ENCODE results near the gene TSPAN17. TPM values are rescaled to one million over a fixed set of nuclear protein-coding genes. Genes with fewer than 3 reads are reported as not detected.

TSPAN17 gene
- polyA plus RNA-seq, 1 experiment, result 40.9 TPM

- TF ChIP-seq, protein P1, sequence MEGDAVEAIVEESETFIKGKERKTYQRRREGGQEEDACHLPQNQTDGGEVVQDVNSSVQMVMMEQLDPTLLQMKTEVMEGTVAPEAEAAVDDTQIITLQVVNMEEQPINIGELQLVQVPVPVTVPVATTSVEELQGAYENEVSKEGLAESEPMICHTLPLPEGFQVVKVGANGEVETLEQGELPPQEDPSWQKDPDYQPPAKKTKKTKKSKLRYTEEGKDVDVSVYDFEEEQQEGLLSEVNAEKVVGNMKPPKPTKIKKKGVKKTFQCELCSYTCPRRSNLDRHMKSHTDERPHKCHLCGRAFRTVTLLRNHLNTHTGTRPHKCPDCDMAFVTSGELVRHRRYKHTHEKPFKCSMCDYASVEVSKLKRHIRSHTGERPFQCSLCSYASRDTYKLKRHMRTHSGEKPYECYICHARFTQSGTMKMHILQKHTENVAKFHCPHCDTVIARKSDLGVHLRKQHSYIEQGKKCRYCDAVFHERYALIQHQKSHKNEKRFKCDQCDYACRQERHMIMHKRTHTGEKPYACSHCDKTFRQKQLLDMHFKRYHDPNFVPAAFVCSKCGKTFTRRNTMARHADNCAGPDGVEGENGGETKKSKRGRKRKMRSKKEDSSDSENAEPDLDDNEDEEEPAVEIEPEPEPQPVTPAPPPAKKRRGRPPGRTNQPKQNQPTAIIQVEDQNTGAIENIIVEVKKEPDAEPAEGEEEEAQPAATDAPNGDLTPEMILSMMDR (IDR thresholded peaks at IDR 0.05; ENCODE audit: low read depth, low read length), result no peak
- Histone ChIP-seq H3K27ac (ENCODE audit: low read depth, low read length) (no peak overlapping the region), H3K27me3 (ENCODE audit: control insufficient read depth, insufficient read depth, low read length) (peaks cover 43% of the 10 kb centered on the region), H3K9me3 (ENCODE audit: control insufficient read depth, insufficient read depth, low read length) (no peaks in the 10 kb centered on the region; the same call in 1 of the 2 replicates), H3K4me3 (ENCODE audit: low read depth, low read length) (no peak overlapping the region)
- POLR2A ChIA-PET, result interaction anchor here (1.0 kb wide), 1 partner anchor 12 kb away, joined by 3 read pairs; no protein-coding TSS in a partner anchor
- CTCF ChIA-PET, result interaction anchor here (1.0 kb wide), 1 partner anchor 8 kb away, joined by 4 read pairs; no protein-coding TSS in a partner anchor
- DNase-seq (ENCODE audit: low read depth, low spot score), result no peak
These were observed 18.2 kb downstream of the TSPAN17 start for GRCh38 chr5:176665517-176665916.

GRCh38 chr5:176667637-176668036 is 20.4 kb downstream of the TSPAN17 start:
- no peaks in the 10 kb centered on the region; the same call in 1 of the 2 replicates for H3K9me3 ChIP-seq (ENCODE audit: control insufficient read depth, insufficient read depth, low read length)
- DNase-seq (ENCODE audit: low read depth, low spot score), result no peak
- no peak overlapping the region for H3K4me3 ChIP-seq (ENCODE audit: low read depth, low read length)
- ChIA-PET POLR2A (no interaction called here), CTCF (interaction anchor here (0.6 kb wide), 1 partner anchor 20 kb away, joined by 4 read pairs; the partner anchor contains the start of gene TSPAN17)
- TF ChIP-seq, protein P1 (IDR thresholded peaks at IDR 0.05; ENCODE audit: low read depth, low read length), result no peak
- H3K27me3 ChIP-seq (ENCODE audit: control insufficient read depth, insufficient read depth, low read length), result peaks cover 49% of the 10 kb centered on the region
- no peak overlapping the region for H3K27ac ChIP-seq (ENCODE audit: low read depth, low read length)

- H3K9me3 ChIP-seq (ENCODE audit: control insufficient read depth, insufficient read depth, low read length), result no peaks in the 10 kb centered on the region
- no peak overlapping the region for H3K27ac ChIP-seq (ENCODE audit: low read depth, low read length)
- peaks cover 35% of the 10 kb centered on the region for H3K27me3 ChIP-seq (ENCODE audit: control insufficient read depth, insufficient read depth, low read length)
- DNase-seq (ENCODE audit: low read depth, low spot score), result no peak
- ChIA-PET POLR2A (no interaction called here), CTCF (interaction anchor here (0.6 to 3.0 kb wide), 2 partner anchors 10 to 202 kb away, joined by 3 to 27 read pairs; no protein-coding TSS in a partner anchor)
- no peak overlapping the region for H3K4me3 ChIP-seq (ENCODE audit: low read depth, low read length)
- TF ChIP-seq, protein P1 (IDR thresholded peaks at IDR 0.05; ENCODE audit: low read depth, low read length), result no peak
These were observed 23.2 kb downstream of the TSPAN17 start for GRCh38 chr5:176670449-176670848.

- POLR2A ChIA-PET, result no interaction called here
- CTCF ChIA-PET, result interaction anchor here (0.6 to 3.0 kb wide), 2 partner anchors 11 to 38 kb away, joined by 4 to 27 read pairs; no protein-coding TSS in a partner anchor
- Histone ChIP-seq H3K4me3 (ENCODE audit: low read depth, low read length) (no peak overlapping the region), H3K27ac (ENCODE audit: low read depth, low read length) (no peak overlapping the region), H3K27me3 (ENCODE audit: control insufficient read depth, insufficient read depth, low read length) (peaks cover 33% of the 10 kb centered on the region), H3K9me3 (ENCODE audit: control insufficient read depth, insufficient read depth, low read length) (no peaks in the 10 kb centered on the region)
- TF ChIP-seq, protein P1 (IDR thresholded peaks at IDR 0.05; ENCODE audit: low read depth, low read length), result no peak
- no peak for DNase-seq (ENCODE audit: low read depth, low spot score)
These were observed 24.1 kb downstream of the TSPAN17 start for GRCh38 chr5:176671399-176671798.

GRCh38 chr5:176671890-176672747 is 24.8 kb downstream of the TSPAN17 start:
- POLR2A ChIA-PET, result no interaction called here
- no peak for DNase-seq (ENCODE audit: low read depth, low spot score)
- CTCF ChIA-PET, result interaction anchor here (3.5 kb wide), 1 partner anchor 11 kb away, joined by 33 read pairs; no protein-coding TSS in a partner anchor
- Histone ChIP-seq H3K27ac (ENCODE audit: low read depth, low read length) (no peak overlapping the region), H3K4me3 (ENCODE audit: low read depth, low read length) (no peak overlapping the region), H3K9me3 (ENCODE audit: control insufficient read depth, insufficient read depth, low read length) (no peaks in the 10 kb centered on the region), H3K27me3 (ENCODE audit: control insufficient read depth, insufficient read depth, low read length) (peaks cover 36% of the 10 kb centered on the region)
- TF ChIP-seq, protein P1 (IDR thresholded peaks at IDR 0.05; ENCODE audit: low read depth, low read length), result no peak

Measured in AG04450 (cell line).